T-helper 2 cell treated with Interferon-gamma antibody and Interleukin-4, amounts not matched to agents 5 μg/mL and 100 μg/mL, for 36 hours (primary cell): Measurements from ENCODE around the gene PTPN13.

Experiments used
- DNase-seq: peaks from one replicate; pipeline ENCODE4 v3.0.0; 2021; ENCODE audit warnings: low spot score
- H3K27ac Mint-ChIP-seq: one replicate; pipeline ENCODE4 v1.8.0; 2021; ENCODE audit warnings: mild to moderate bottlenecking, mixed read lengths
- H3K27me3 Mint-ChIP-seq: one replicate; pipeline ENCODE4 v1.8.0; 2021; ENCODE audit warnings: low read depth, mixed read lengths
- H3K36me3 Mint-ChIP-seq: one replicate; pipeline ENCODE4 v1.8.0; 2021; ENCODE audit warnings: low read depth, mixed read lengths
- H3K4me1 Mint-ChIP-seq: one replicate; pipeline ENCODE4 v1.8.0; 2021; ENCODE audit warnings: low read depth, mixed read lengths
- H3K4me3 Mint-ChIP-seq: one replicate; pipeline ENCODE4 v1.8.0; 2022; ENCODE audit warnings: mild to moderate bottlenecking, moderate library complexity, mixed read lengths
- H3K9me3 Mint-ChIP-seq: one replicate; pipeline ENCODE4 v1.8.0; 2021; ENCODE audit warnings: mixed read lengths

The PTPN13 gene

DNA sequence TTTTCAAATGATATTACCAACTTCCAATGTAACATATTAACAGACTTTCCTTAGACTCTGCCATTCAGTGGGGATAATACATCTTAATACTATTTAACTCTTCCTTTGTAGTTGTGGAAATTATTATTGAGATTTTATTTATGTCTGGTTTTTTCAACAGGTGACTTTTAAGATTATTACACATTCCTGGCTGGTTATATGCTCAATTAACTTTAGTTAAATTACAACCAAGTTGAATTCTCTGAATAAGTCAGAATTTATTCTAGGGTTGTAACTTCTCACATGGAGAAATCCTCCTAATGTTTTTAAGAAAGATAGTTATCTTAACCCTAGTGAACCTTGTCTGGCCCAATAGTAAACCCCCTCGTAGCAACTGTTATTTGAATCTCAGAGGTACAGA lies 147.7 kb downstream of the PTPN13 start:
- H3K4me1 Mint-ChIP-seq: no peaks in the 10 kb centered on the region
- H3K27me3 Mint-ChIP-seq: no peaks in the 10 kb centered on the region
- H3K36me3 Mint-ChIP-seq: no peaks in the 10 kb centered on the region
- no peak for DNase-seq
- H3K27ac Mint-ChIP-seq: no peak overlapping the region
- H3K9me3 Mint-ChIP-seq: no peaks in the 10 kb centered on the region
- no peak overlapping the region for H3K4me3 Mint-ChIP-seq

DNA sequence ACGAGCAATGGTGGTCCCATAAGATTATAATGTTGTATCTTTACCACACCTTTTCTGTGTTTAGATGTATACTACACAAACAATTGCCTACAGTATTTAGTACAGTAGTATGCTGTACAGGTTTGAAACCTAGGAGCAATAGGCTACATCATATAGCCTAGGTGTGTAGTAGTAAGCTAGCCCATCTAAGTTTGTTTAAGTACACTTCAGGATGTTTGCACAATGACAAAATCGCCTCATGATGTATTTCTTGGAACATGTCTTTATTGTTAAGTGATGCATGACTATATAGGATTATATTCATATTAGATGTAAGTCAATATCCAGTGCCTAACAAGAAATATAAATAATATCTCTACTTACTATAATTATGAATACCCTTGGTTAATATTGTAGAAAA lies 150.5 kb downstream of the PTPN13 start:
- Mint-ChIP-seq H3K27ac (no peak overlapping the region), H3K27me3 (no peaks in the 10 kb centered on the region), H3K9me3 (no peaks in the 10 kb centered on the region), H3K4me1 (no peaks in the 10 kb centered on the region), H3K36me3 (no peaks in the 10 kb centered on the region), H3K4me3 (no peak overlapping the region)
- no peak for DNase-seq

DNA sequence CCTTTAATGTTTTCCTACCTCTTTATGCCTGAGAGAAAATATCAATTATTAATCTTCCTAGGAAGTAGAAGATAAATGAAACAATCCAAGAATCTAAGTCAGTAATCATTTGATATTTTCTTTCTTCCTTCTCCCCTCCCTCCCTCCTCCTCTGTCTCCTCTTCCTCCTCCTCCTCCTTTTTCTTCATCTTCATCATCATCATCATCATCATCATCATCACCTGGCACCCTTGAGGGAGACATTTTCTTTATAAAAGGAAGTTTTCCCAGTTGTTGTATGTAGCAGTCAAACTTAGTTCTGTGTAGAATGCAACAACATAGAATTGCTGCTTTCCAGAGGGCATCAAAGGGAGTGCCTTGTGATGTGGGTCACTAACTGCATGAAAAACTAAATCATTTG lies 155.0 kb downstream of the PTPN13 start:
- H3K4me3 Mint-ChIP-seq: no peak overlapping the region
- no peaks in the 10 kb centered on the region for H3K27me3 Mint-ChIP-seq
- no peak overlapping the region for H3K27ac Mint-ChIP-seq
- DNase-seq: no peak
- no peaks in the 10 kb centered on the region for H3K4me1 Mint-ChIP-seq
- H3K36me3 Mint-ChIP-seq: no peaks in the 10 kb centered on the region
- no peaks in the 10 kb centered on the region for H3K9me3 Mint-ChIP-seq

DNA sequence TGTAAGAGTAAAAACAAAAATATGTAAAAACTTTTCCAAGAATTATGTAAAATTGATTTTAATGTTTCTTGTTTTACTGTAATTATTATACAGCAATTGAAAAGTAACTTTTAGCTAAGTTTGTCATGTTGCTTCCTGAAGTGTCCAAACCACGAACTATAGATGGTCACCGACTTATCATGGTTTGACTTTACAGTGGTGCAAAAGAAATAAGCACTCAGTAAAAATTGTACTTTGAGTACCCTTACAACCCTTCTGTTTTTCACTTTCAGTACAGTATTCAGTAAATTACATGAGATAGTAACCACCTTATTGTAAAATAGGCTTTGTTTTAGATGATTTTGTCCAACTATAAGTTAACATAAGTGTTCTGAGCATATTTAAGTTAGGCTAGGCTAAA lies 161.3 kb downstream of the PTPN13 start:
- Mint-ChIP-seq H3K4me1 (no peaks in the 10 kb centered on the region), H3K9me3 (no peaks in the 10 kb centered on the region), H3K27me3 (no peaks in the 10 kb centered on the region), H3K36me3 (no peaks in the 10 kb centered on the region), H3K27ac (no peak overlapping the region), H3K4me3 (no peak overlapping the region)
- DNase-seq: no peak

DNA sequence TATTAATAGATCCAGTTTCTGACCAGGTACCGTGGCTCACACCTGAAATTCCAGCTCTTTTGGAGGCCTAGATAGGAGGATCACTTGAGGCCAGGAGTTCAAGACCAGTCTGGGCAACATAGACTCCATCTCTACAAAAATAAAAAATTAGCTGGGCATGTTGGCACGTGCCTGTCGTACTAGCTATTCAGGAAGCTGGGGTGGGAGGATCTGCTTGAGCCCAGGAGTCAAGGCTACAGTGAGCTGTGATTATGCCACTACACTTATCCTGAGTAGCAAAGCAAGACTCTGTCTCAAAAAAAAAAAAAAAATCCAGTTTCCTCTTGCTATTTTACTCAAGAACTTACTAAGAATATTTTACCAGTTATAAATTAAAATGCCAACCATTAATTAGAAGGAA lies 163.4 kb downstream of the PTPN13 start:
- no peaks in the 10 kb centered on the region for H3K36me3 Mint-ChIP-seq
- H3K4me1 Mint-ChIP-seq: no peaks in the 10 kb centered on the region
- H3K4me3 Mint-ChIP-seq: no peak overlapping the region
- no peaks in the 10 kb centered on the region for H3K27me3 Mint-ChIP-seq
- H3K27ac Mint-ChIP-seq: no peak overlapping the region
- DNase-seq: no peak
- no peaks in the 10 kb centered on the region for H3K9me3 Mint-ChIP-seq

DNA sequence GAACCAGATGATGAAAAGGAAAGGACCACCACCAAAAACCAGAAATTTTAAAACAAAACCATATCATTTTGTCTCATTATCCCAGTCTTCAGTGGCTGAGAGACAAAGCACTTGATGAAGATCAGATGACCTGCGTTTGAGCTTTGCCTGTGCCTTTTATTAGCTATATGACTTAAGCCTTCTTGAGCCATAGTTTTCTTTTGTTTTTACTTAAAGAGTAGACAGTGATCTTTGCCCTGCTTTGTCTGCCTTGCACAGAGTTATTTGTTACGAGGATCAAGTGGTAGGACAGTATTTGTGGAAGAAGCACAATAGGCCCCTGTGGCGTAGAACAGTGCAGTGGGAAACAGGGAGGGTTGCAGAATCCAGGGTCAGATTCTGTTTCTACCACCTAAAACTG lies 165.2 kb downstream of the PTPN13 start:
- Mint-ChIP-seq H3K4me3 (no peak overlapping the region), H3K36me3 (no peaks in the 10 kb centered on the region), H3K4me1 (no peaks in the 10 kb centered on the region), H3K9me3 (no peaks in the 10 kb centered on the region), H3K27ac (no peak overlapping the region), H3K27me3 (no peaks in the 10 kb centered on the region)
- no peak for DNase-seq

DNA sequence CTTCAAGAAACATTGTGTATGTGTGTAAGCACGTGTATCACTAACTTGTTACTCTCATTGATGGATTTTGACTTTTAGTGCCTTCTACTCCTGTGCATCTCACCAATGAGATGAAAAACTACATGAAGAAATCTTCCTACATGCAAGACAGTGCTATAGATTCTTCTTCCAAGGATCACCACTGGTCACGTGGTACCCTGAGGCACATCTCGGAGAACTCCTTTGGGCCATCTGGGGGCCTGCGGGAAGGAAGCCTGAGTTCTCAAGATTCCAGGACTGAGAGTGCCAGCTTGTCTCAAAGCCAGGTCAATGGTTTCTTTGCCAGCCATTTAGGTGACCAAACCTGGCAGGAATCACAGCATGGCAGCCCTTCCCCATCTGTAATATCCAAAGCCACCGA lies 168.5 kb downstream of the PTPN13 start:
- H3K27me3 Mint-ChIP-seq: no peaks in the 10 kb centered on the region
- DNase-seq: no peak

DNA sequence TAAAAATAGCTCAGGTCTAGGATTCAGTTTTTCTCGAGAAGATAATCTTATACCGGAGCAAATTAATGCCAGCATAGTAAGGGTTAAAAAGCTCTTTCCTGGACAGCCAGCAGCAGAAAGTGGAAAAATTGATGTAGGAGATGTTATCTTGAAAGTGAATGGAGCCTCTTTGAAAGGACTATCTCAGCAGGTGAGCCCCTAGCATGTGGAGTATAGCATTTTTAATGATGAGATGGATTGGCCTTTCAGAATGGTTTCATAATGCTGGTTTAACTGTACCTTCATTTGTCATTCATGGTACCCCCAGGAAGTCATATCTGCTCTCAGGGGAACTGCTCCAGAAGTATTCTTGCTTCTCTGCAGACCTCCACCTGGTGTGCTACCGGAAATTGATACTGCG lies 175.7 kb downstream of the PTPN13 start:
- H3K9me3 Mint-ChIP-seq: no peaks in the 10 kb centered on the region

More for the DNA sequence above, 168.5 kb downstream of the PTPN13 start:
- Mint-ChIP-seq H3K27ac (no peak overlapping the region), H3K4me3 (no peak overlapping the region), H3K9me3 (no peaks in the 10 kb centered on the region), H3K4me1 (no peaks in the 10 kb centered on the region), H3K36me3 (no peaks in the 10 kb centered on the region)

DNA sequence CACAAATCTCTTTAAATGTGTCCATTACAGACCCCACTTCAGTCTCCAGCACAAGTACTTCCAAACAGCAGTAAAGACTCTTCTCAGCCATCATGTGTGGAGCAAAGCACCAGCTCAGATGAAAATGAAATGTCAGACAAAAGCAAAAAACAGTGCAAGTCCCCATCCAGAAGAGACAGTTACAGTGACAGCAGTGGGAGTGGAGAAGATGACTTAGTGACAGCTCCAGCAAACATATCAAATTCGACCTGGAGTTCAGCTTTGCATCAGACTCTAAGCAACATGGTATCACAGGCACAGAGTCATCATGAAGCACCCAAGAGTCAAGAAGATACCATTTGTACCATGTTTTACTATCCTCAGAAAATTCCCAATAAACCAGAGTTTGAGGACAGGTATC lies 177.0 kb downstream of the PTPN13 start:
- H3K4me3 Mint-ChIP-seq: no peak overlapping the region
- H3K27me3 Mint-ChIP-seq: peaks cover 2% of the 10 kb centered on the region
- H3K27ac Mint-ChIP-seq: no peak overlapping the region
- H3K9me3 Mint-ChIP-seq: no peaks in the 10 kb centered on the region
- no peaks in the 10 kb centered on the region for H3K36me3 Mint-ChIP-seq
- no peak for DNase-seq
- no peaks in the 10 kb centered on the region for H3K4me1 Mint-ChIP-seq

More for the DNA sequence above, 175.7 kb downstream of the PTPN13 start:
- no peak for DNase-seq
- Mint-ChIP-seq H3K4me3 (no peak overlapping the region), H3K27ac (no peak overlapping the region), H3K36me3 (no peaks in the 10 kb centered on the region), H3K4me1 (no peaks in the 10 kb centered on the region), H3K27me3 (no peaks in the 10 kb centered on the region)

DNA sequence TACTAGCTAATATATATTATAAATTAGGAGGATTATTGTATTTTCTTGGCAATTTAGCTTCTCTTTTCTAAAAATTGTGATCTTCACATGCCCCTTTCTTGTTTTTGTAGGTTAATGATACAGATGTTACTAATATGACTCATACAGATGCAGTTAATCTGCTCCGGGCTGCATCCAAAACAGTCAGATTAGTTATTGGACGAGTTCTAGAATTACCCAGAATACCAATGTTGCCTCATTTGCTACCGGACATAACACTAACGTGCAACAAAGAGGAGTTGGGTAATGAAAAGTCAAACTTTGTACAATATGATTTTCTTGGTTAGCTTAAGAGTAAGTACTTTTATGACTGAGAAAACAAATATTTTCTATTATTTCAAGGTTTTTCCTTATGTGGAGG lies 180.9 kb downstream of the PTPN13 start:
- no peaks in the 10 kb centered on the region for H3K36me3 Mint-ChIP-seq
- H3K27me3 Mint-ChIP-seq: peaks cover 2% of the 10 kb centered on the region
- H3K4me1 Mint-ChIP-seq: no peaks in the 10 kb centered on the region
- H3K4me3 Mint-ChIP-seq: no peak overlapping the region
- H3K27ac Mint-ChIP-seq: no peak overlapping the region
- DNase-seq: no peak
- no peaks in the 10 kb centered on the region for H3K9me3 Mint-ChIP-seq

DNA sequence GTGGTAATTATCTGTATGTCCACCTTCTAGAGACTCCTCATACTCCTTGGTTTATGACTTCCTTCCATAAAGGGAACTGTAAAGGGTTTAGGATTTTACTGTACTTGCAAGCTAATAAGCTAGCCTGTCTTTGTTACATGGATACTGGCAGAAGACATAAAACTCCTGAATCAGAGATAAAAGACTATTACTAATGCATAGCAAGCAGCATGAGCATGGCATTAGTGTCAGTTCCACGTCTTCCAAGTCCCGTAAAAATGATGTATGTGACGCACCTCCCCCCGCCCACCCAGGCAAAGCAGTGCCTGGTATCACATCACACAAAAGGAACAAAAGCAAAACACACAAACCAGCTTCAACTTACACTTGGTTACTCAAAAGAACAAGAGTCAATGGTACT lies 184.1 kb downstream of the PTPN13 start:
- Mint-ChIP-seq H3K27me3 (peaks cover 2% of the 10 kb centered on the region), H3K27ac (no peak overlapping the region), H3K36me3 (no peaks in the 10 kb centered on the region), H3K4me1 (no peaks in the 10 kb centered on the region), H3K4me3 (no peak overlapping the region), H3K9me3 (no peaks in the 10 kb centered on the region)
- no peak for DNase-seq

DNA sequence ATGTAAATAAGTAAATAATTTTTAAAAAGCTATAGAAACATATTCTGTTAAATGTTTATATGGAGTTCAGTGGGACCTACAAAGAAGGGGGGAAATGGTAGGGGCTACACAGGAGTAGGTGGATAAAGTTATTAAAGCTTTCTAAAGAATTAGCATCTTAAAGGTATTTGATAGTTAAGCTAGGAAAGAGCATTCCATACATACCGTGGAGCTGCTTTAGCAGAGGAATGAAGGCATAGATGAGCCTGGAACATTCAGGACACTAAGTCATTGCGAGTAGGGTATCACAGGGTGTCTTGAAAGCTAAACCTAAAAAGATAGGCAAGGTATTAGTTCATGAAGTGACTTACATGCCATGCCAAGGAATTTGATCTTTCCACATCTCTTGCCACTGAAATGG lies 194.7 kb downstream of the PTPN13 start:
- Mint-ChIP-seq H3K27me3 (no peaks in the 10 kb centered on the region), H3K9me3 (no peaks in the 10 kb centered on the region), H3K4me3 (no peak overlapping the region), H3K36me3 (no peaks in the 10 kb centered on the region), H3K27ac (no peak overlapping the region), H3K4me1 (no peaks in the 10 kb centered on the region)
- no peak for DNase-seq

DNA sequence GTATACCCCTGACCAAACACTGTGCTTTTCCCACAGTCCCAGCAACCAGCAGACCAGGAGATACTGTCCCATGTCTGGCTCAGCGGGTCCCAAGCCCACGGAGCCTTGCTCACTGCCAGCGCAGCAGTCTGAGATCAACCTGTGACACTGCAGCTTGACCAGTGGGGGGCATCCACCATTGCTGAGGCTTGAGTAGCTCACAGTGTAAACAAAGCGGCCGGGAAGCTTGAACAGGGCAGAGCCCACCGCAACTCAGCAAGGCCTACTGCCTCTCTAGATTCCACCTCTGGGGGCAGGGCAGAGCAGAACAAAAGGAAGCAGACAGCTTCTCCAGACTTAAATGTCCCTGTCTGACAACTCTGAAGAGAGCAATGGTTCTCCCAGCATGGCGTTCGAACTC lies 197.0 kb downstream of the PTPN13 start:
- Mint-ChIP-seq H3K27ac (no peak overlapping the region), H3K9me3 (no peaks in the 10 kb centered on the region), H3K4me1 (no peaks in the 10 kb centered on the region), H3K27me3 (no peaks in the 10 kb centered on the region), H3K4me3 (no peak overlapping the region), H3K36me3 (no peaks in the 10 kb centered on the region)
- DNase-seq: no peak

DNA sequence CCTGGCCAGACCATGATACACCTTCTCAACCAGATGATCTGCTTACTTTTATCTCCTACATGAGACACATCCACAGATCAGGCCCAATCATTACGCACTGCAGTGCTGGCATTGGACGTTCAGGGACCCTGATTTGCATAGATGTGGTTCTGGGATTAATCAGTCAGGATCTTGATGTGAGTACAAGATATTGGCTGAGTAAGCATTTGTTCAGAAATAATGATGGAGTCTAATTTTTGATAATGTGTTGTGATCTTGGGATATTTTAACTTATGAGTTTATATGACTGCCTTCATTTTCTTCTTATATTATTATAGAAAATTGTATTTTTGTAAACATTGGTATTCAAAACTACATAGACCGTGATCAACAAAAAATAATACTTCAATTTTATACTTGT lies 215.7 kb downstream of the PTPN13 start:
- H3K27me3 Mint-ChIP-seq: no peaks in the 10 kb centered on the region
- no peak overlapping the region for H3K4me3 Mint-ChIP-seq
- no peak for DNase-seq
- no peaks in the 10 kb centered on the region for H3K4me1 Mint-ChIP-seq
- H3K27ac Mint-ChIP-seq: no peak overlapping the region
- H3K36me3 Mint-ChIP-seq: no peaks in the 10 kb centered on the region
- no peaks in the 10 kb centered on the region for H3K9me3 Mint-ChIP-seq

DNA sequence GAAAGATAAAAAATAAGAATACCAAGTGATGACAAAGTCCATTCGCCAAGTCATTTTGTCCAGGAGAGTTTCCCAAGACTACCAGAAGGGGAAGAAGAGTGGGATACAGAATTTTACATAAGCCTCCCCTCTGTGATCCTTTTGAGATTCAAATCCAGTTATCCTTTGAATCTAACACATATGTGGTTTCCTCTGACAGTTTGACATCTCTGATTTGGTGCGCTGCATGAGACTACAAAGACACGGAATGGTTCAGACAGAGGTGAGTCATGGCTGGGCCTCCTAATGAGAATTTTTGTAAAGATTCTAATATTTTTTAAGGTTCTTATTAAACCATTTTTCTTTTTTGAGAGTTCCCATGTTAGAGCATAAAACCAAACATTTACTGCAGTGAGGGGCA lies 216.7 kb downstream of the PTPN13 start:
- Mint-ChIP-seq H3K4me3 (no peak overlapping the region), H3K36me3 (no peaks in the 10 kb centered on the region), H3K27me3 (no peaks in the 10 kb centered on the region), H3K4me1 (no peaks in the 10 kb centered on the region), H3K27ac (no peak overlapping the region), H3K9me3 (peaks cover 4% of the 10 kb centered on the region)
- DNase-seq: no peak

DNA sequence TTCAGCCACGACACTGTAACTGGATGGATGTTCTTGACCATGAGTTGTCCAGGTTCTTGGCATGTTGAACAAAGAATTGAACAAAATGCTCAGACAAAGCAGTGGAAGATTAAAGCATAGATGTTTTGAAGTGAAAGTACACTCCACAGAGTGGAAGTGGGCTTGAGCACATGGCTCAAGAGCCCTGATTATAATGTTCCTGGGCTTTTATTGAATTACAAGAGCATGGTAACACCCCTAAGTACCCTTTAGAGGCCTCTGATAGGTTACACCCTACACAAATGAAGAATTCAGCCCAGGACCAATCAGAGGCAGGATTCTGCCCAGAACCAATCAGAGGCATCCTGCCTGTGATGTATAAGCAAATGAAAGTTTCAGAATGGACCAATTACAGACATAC lies 221.5 kb downstream of the PTPN13 start:
- no peak for DNase-seq
- H3K4me3 Mint-ChIP-seq: no peak overlapping the region
- H3K27me3 Mint-ChIP-seq: no peaks in the 10 kb centered on the region
- H3K36me3 Mint-ChIP-seq: no peaks in the 10 kb centered on the region
- H3K4me1 Mint-ChIP-seq: no peaks in the 10 kb centered on the region
- no peak overlapping the region for H3K27ac Mint-ChIP-seq
- peaks cover 4% of the 10 kb centered on the region for H3K9me3 Mint-ChIP-seq
